GM12874 (cell line): Measurements from ENCODE around the gene EOMES.
A peak's percentile ranks its signal among the peaks of the same experiment; 100 is the strongest.

ENCODE experiments used
- CTCF ChIP-seq: IDR thresholded peaks from 2 replicates; pipeline ENCODE4 v1.5.1; 2011; ENCODE audit warnings: low read depth, mild to moderate bottlenecking, control low read depth, low read length, moderate library complexity; ENCODE audit not compliant: insufficient read depth

Gene EOMES

GRCh38 chr3:27713435-27714145 is 8.5 kb downstream of the EOMES start:
- TF ChIP-seq CTCF, result no peak

GRCh38 chr3:27713078-27713423 is 9.1 kb downstream of the EOMES start:
- no peak for TF ChIP-seq CTCF

- peak; percentile 86 for TF ChIP-seq CTCF
Observed at GRCh38 chr3:27712136-27713077, 9.7 kb downstream of the EOMES start.

GRCh38 chr3:27708250-27708649 is 13.9 kb downstream of the EOMES start:
- TF ChIP-seq CTCF, result no peak

GRCh38 chr3:27699067-27699466 is 23.1 kb downstream of the EOMES start:
- no peak for TF ChIP-seq CTCF

GRCh38 chr3:27696906-27697305 is 25.2 kb downstream of the EOMES start:
- TF ChIP-seq CTCF, result no peak

- TF ChIP-seq CTCF, result no peak
Observed at GRCh38 chr3:27695636-27696035, 26.5 kb downstream of the EOMES start.
